HL-60 (cell line): ENCODE measurements around the gene UBR2.
"Not testable (repeated sequence)": the region's sequence is repeated elsewhere in the genome, so short reads cannot be mapped to it uniquely, and the experiment has no call there.

Experiments
- DNase-seq, 2 experiments: peaks; one replicate each; pipeline ENCODE4 v3.0.0-alpha.2; 2010 to 2020; ENCODE audit warnings: low read depth in 1 of 2, low spot score in 1 of 2
- H3K27ac ChIP-seq: fragments of 250-450 bp; sonication (Bioruptor Pico); replicated peaks from 2 replicates; pipeline ENCODE4 v1.5.1; 2020; ENCODE audit warnings: mild to moderate bottlenecking, moderate library complexity
- H3K27me3 ChIP-seq: fragments of 250-450 bp; sonication (Bioruptor Pico); 2 replicates; pipeline ENCODE4 v1.5.1; 2021; ENCODE audit warnings: mild to moderate bottlenecking, moderate library complexity; ENCODE audit not compliant: insufficient read depth, poor library complexity, severe bottlenecking
- H3K4me3 ChIP-seq: replicated peaks from 2 replicates; pipeline ENCODE4 v1.5.1; 2011; ENCODE audit warnings: mild to moderate bottlenecking, control low read depth, low read length; ENCODE audit not compliant: insufficient read depth
- GABPA ChIP-seq: IDR thresholded peaks from 2 replicates; pipeline ENCODE4 v1.6.1; 2012; ENCODE audit warnings: low read depth
- POLR2AphosphoS5 ChIP-seq: IDR thresholded peaks from 2 replicates; pipeline ENCODE4 v1.6.1; 2012; ENCODE audit warnings: low read depth
- SPI1 ChIP-seq: IDR thresholded peaks from 2 replicates; pipeline ENCODE4 v1.6.1; 2012; ENCODE audit warnings: low read depth, mild to moderate bottlenecking, borderline replicate concordance
- TF ChIP-seq, protein P1 (sequence below): IDR thresholded peaks from one replicate; pipeline ENCODE4 v1.5.1; 2011; ENCODE audit warnings: low read length, control low read depth, inconsistent platforms; ENCODE audit not compliant: insufficient read depth
- TF ChIP-seq, protein P2 (sequence below): IDR thresholded peaks from 2 replicates; pipeline ENCODE4 v1.6.1; 2012; ENCODE audit warnings: low read depth; ENCODE audit not compliant: insufficient replicate concordance

Gene UBR2

DNA sequence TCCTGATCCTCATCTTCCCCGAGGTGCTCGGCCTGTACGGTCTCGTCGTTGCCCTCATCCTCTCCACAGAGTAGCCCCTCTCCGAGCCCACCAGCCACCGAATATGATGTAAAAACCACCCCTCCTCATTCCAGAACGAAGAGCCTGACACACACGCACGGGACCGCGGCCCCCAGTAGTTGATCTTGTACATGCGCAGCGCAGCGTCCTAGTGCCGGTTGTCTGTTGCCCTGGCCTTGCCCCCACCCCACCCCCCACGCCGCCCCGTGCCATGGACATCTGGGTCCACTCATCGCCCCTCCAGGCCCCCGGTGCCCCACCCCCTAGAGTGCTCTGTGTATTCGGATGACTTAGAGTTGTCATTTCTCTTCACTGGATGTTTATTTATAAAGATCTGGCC, 163.8 kb downstream of the UBR2 start:
- H3K27ac ChIP-seq: no peak overlapping the region
- H3K4me3 ChIP-seq: no peak overlapping the region
- no peak for DNase-seq
- no peaks in the 10 kb centered on the region for H3K27me3 ChIP-seq
- TF ChIP-seq, protein P1, sequence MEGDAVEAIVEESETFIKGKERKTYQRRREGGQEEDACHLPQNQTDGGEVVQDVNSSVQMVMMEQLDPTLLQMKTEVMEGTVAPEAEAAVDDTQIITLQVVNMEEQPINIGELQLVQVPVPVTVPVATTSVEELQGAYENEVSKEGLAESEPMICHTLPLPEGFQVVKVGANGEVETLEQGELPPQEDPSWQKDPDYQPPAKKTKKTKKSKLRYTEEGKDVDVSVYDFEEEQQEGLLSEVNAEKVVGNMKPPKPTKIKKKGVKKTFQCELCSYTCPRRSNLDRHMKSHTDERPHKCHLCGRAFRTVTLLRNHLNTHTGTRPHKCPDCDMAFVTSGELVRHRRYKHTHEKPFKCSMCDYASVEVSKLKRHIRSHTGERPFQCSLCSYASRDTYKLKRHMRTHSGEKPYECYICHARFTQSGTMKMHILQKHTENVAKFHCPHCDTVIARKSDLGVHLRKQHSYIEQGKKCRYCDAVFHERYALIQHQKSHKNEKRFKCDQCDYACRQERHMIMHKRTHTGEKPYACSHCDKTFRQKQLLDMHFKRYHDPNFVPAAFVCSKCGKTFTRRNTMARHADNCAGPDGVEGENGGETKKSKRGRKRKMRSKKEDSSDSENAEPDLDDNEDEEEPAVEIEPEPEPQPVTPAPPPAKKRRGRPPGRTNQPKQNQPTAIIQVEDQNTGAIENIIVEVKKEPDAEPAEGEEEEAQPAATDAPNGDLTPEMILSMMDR: no peak
- TF ChIP-seq SPI1 (no peak), GABPA (no peak)
- TF ChIP-seq, protein P2, sequence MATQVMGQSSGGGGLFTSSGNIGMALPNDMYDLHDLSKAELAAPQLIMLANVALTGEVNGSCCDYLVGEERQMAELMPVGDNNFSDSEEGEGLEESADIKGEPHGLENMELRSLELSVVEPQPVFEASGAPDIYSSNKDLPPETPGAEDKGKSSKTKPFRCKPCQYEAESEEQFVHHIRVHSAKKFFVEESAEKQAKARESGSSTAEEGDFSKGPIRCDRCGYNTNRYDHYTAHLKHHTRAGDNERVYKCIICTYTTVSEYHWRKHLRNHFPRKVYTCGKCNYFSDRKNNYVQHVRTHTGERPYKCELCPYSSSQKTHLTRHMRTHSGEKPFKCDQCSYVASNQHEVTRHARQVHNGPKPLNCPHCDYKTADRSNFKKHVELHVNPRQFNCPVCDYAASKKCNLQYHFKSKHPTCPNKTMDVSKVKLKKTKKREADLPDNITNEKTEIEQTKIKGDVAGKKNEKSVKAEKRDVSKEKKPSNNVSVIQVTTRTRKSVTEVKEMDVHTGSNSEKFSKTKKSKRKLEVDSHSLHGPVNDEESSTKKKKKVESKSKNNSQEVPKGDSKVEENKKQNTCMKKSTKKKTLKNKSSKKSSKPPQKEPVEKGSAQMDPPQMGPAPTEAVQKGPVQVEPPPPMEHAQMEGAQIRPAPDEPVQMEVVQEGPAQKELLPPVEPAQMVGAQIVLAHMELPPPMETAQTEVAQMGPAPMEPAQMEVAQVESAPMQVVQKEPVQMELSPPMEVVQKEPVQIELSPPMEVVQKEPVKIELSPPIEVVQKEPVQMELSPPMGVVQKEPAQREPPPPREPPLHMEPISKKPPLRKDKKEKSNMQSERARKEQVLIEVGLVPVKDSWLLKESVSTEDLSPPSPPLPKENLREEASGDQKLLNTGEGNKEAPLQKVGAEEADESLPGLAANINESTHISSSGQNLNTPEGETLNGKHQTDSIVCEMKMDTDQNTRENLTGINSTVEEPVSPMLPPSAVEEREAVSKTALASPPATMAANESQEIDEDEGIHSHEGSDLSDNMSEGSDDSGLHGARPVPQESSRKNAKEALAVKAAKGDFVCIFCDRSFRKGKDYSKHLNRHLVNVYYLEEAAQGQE: no peak

DNA sequence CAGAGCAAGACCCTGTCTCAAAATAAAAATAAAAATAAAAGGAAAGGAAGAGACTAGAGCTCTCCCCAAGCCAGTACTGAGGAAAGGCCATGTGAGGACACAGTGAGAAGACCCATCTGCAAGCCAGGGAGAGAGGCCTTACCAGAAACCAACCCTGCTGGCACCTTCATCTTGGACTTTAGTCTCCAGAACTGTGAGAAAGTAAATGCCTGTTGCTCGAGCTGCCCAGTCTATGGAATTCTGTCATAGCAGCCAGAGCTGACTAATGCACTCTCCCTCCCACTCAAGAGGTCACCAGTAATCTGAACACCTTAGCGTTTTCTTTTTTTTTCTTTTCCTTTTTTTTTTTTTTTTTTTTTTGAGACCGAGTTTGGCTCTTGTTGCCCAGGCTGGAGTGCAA, 165.9 kb downstream of the UBR2 start:
- H3K4me3 ChIP-seq: no peak overlapping the region
- no peak for DNase-seq
- no peaks in the 10 kb centered on the region for H3K27me3 ChIP-seq
- TF ChIP-seq SPI1 (no peak), GABPA (no peak), POLR2AphosphoS5 (no peak)
- TF ChIP-seq, protein P1: no peak
- TF ChIP-seq, protein P2: no peak
- H3K27ac ChIP-seq: no peak overlapping the region

DNA sequence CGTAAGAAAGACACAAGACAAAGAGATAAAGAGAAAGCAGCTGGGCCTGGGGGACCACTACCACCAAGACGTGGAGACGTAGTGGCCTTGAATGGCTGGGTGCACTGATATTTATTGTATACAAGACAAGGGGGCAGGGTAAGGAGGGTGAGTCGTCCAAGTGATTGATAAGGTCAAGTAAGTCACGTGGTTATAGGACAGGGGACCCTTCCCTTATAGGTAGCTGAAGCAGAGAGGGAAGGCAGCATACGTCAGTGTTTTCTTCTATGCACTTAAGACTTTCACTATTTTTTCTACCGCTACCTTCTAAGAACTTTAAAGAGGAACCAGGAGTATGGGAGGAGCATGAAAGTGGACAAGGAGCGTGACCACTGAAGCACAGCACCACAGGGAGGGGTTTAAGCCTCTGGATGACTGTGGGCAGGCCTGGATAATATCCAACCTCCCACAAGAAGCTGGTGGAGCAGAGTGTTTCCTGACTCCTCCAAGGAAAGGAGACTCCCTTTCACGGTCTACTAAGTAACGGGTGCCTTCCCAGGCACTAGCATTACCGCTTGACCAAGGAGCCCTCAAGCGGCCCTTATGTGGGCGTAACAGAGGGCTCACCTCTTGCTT, 170.1 kb downstream of the UBR2 start:
- H3K27ac ChIP-seq, DNase-seq, H3K27me3 ChIP-seq, H3K4me3 ChIP-seq: not testable (repeated sequence)

DNA sequence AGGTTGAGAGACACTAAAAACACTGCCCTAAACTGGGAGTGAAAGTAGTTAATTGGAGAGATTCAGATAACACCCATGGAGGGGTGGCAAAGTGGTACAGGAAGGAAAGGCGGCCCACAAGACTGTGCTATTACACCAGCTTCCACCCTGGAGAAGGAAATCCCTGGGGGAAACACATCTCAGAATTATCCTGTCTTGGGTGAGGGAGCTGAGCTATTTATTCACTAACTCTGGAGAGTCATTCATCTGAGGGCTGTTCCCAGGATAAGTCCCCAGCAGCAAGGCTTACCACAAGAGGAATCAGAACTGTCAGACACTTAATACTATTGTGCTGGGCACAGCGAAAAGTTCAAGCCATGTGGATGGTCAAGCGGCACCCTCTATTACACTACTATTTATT, 172.1 kb downstream of the UBR2 start:
- no peaks in the 10 kb centered on the region for H3K27me3 ChIP-seq
- TF ChIP-seq SPI1 (no peak), POLR2AphosphoS5 (no peak), GABPA (no peak)
- H3K4me3 ChIP-seq: no peak overlapping the region
- DNase-seq: no peak
- no peak overlapping the region for H3K27ac ChIP-seq

DNA sequence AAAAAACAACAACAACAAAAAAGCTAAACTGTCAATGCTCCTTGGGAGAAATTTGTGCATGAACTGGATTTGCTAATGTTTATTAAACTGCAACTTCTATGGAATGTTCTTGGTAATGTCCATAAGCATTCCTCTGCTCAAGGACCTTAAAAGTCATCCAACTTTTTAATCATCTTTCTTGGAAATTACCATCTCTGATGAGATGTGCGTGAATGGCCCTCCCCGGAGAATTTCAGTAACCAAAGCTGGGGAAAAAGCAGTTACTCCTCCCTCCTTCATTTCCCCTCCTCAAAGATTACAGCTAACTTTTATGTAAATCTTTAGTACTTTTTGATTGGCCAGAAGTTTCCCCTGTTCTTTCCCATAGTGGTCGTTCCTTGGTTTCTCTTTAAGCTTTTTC, 176.9 kb downstream of the UBR2 start:
- no peak for TF ChIP-seq POLR2AphosphoS5
- TF ChIP-seq, protein P1: no peak
- no peak for TF ChIP-seq GABPA
- TF ChIP-seq SPI1: no peak
- TF ChIP-seq, protein P2: no peak
- Histone ChIP-seq H3K4me3 (no peak overlapping the region), H3K27me3 (no peaks in the 10 kb centered on the region), H3K27ac (no peak overlapping the region)
- DNase-seq: no peak
